Measurements from ENCODE around the gene PAFAH2.
"Not testable (repeated sequence)": the region's sequence is repeated elsewhere in the genome, so short reads cannot be mapped to it uniquely, and the experiment has no call there.

Gene PAFAH2

GRCh38 chr1:25948641-25949040, 49.2 kb downstream of the PAFAH2 start:
- Histone ChIP-seq H4K20me1 (ENCODE audit: insufficient read depth, low read length) (no peaks in the 10 kb centered on the region), H3K9me2 (replicated peaks; ENCODE audit: insufficient read depth, low read length) (no peaks in the 10 kb centered on the region), H3K9ac (ENCODE audit: low read length) (no peak overlapping the region), H3K4me2 (ENCODE audit: low read depth, low read length) (no peak overlapping the region), H3K4me1 (ENCODE audit: low read length) (no peaks in the 10 kb centered on the region), H3K27ac (ENCODE audit: low read length) (no peak overlapping the region), H2AFZ (ENCODE audit: low read length) (no peak overlapping the region), H3F3A (ENCODE audit: insufficient read depth, low read length) (no peaks in the 10 kb centered on the region), H3K36me3 (replicated peaks; ENCODE audit: insufficient read depth, low read length) (no peaks in the 10 kb centered on the region), H3K27me3 (replicated peaks; ENCODE audit: insufficient read depth, low read length) (no peaks in the 10 kb centered on the region), H3K9me3 (replicated peaks; ENCODE audit: insufficient read depth, low read length) (no peaks in the 10 kb centered on the region), H3K79me2 (ENCODE audit: low read length) (no peaks in the 10 kb centered on the region), H3K4me3 (ENCODE audit: low read length) (no peak overlapping the region)
- TF ChIP-seq EZH2phosphoT487 (IDR thresholded peaks at IDR 0.05; ENCODE audit: low read length) (no peak), EZH2 (optimal IDR thresholded peaks at IDR 0.05; ENCODE audit: low read depth, low read length) (no peak)
- DNase-seq, result no peak

GRCh38 chr1:25947027-25947426, 50.8 kb downstream of the PAFAH2 start:
- Histone ChIP-seq H3F3A (ENCODE audit: insufficient read depth, low read length) (no peaks in the 10 kb centered on the region), H3K9ac (ENCODE audit: low read length) (no peak overlapping the region), H3K4me1 (ENCODE audit: low read length) (no peaks in the 10 kb centered on the region), H3K36me3 (replicated peaks; ENCODE audit: insufficient read depth, low read length) (no peaks in the 10 kb centered on the region), H4K20me1 (ENCODE audit: insufficient read depth, low read length) (no peaks in the 10 kb centered on the region), H3K9me2 (replicated peaks; ENCODE audit: insufficient read depth, low read length) (no peaks in the 10 kb centered on the region), H3K4me2 (ENCODE audit: low read depth, low read length) (no peak overlapping the region), H3K4me3 (ENCODE audit: low read length) (no peak overlapping the region), H2AFZ (ENCODE audit: low read length) (no peak overlapping the region), H3K27me3 (replicated peaks; ENCODE audit: insufficient read depth, low read length) (no peaks in the 10 kb centered on the region), H3K27ac (ENCODE audit: low read length) (no peak overlapping the region), H3K9me3 (replicated peaks; ENCODE audit: insufficient read depth, low read length) (no peaks in the 10 kb centered on the region), H3K79me2 (ENCODE audit: low read length) (no peaks in the 10 kb centered on the region)
- TF ChIP-seq CTCF (IDR thresholded peaks at IDR 0.05; ENCODE audit: low read length), result no peak
- no peak for TF ChIP-seq EZH2phosphoT487 (IDR thresholded peaks at IDR 0.05; ENCODE audit: low read length)
- no peak for TF ChIP-seq EZH2 (optimal IDR thresholded peaks at IDR 0.05; ENCODE audit: low read depth, low read length)
- DNase-seq, result no peak

GRCh38 chr1:25945761-25946160, 52.1 kb downstream of the PAFAH2 start:
- H2AFZ ChIP-seq (ENCODE audit: low read length), result no peak overlapping the region
- no peak overlapping the region for H3K27ac ChIP-seq (ENCODE audit: low read length)
- no peaks in the 10 kb centered on the region for H3K27me3 ChIP-seq (replicated peaks; ENCODE audit: insufficient read depth, low read length)
- no peaks in the 10 kb centered on the region for H4K20me1 ChIP-seq (ENCODE audit: insufficient read depth, low read length)
- no peak overlapping the region for H3K9ac ChIP-seq (ENCODE audit: low read length)
- H3K9me3 ChIP-seq (replicated peaks; ENCODE audit: insufficient read depth, low read length), result no peaks in the 10 kb centered on the region
- no peaks in the 10 kb centered on the region for H3K4me1 ChIP-seq (ENCODE audit: low read length)
- DNase-seq, result no peak
- H3F3A ChIP-seq (ENCODE audit: insufficient read depth, low read length), result no peaks in the 10 kb centered on the region
- no peaks in the 10 kb centered on the region for H3K36me3 ChIP-seq (replicated peaks; ENCODE audit: insufficient read depth, low read length)
- H3K4me3 ChIP-seq (ENCODE audit: low read length), result no peak overlapping the region
- no peak overlapping the region for H3K4me2 ChIP-seq (ENCODE audit: low read depth, low read length)
- H3K9me2 ChIP-seq (replicated peaks; ENCODE audit: insufficient read depth, low read length), result no peaks in the 10 kb centered on the region
- H3K79me2 ChIP-seq (ENCODE audit: low read length), result no peaks in the 10 kb centered on the region
- TF ChIP-seq CTCF (IDR thresholded peaks at IDR 0.05; ENCODE audit: low read length) (no peak), EZH2 (optimal IDR thresholded peaks at IDR 0.05; ENCODE audit: low read depth, low read length) (no peak), EZH2phosphoT487 (IDR thresholded peaks at IDR 0.05; ENCODE audit: low read length) (no peak)

GRCh38 chr1:25944986-25945385, 52.9 kb downstream of the PAFAH2 start:
- H3K4me1 ChIP-seq (ENCODE audit: low read length), result no peaks in the 10 kb centered on the region
- no peaks in the 10 kb centered on the region for H4K20me1 ChIP-seq (ENCODE audit: insufficient read depth, low read length)
- H3K4me3 ChIP-seq (ENCODE audit: low read length), result no peak overlapping the region
- H3F3A ChIP-seq (ENCODE audit: insufficient read depth, low read length), result no peaks in the 10 kb centered on the region
- H3K27ac ChIP-seq (ENCODE audit: low read length), result no peak overlapping the region
- no peaks in the 10 kb centered on the region for H3K9me2 ChIP-seq (replicated peaks; ENCODE audit: insufficient read depth, low read length)
- no peak for TF ChIP-seq CTCF (IDR thresholded peaks at IDR 0.05; ENCODE audit: low read length)
- TF ChIP-seq EZH2 (optimal IDR thresholded peaks at IDR 0.05; ENCODE audit: low read depth, low read length), result no peak
- TF ChIP-seq EZH2phosphoT487 (IDR thresholded peaks at IDR 0.05; ENCODE audit: low read length), result no peak
- no peaks in the 10 kb centered on the region for H3K36me3 ChIP-seq (replicated peaks; ENCODE audit: insufficient read depth, low read length)
- no peak overlapping the region for H2AFZ ChIP-seq (ENCODE audit: low read length)
- H3K4me2 ChIP-seq (ENCODE audit: low read depth, low read length), result no peak overlapping the region
- H3K27me3 ChIP-seq (replicated peaks; ENCODE audit: insufficient read depth, low read length), result no peaks in the 10 kb centered on the region
- H3K9ac ChIP-seq (ENCODE audit: low read length), result no peak overlapping the region
- no peaks in the 10 kb centered on the region for H3K9me3 ChIP-seq (replicated peaks; ENCODE audit: insufficient read depth, low read length)
- DNase-seq, result no peak
- H3K79me2 ChIP-seq (ENCODE audit: low read length), result no peaks in the 10 kb centered on the region

GRCh38 chr1:25943511-25943910, 54.4 kb downstream of the PAFAH2 start:
- peak; percentile 39 for DNase-seq
- H3F3A ChIP-seq (ENCODE audit: insufficient read depth, low read length); H3K4me3 ChIP-seq (ENCODE audit: low read length); H3K4me1 ChIP-seq (ENCODE audit: low read length); H3K9me2 ChIP-seq (replicated peaks; ENCODE audit: insufficient read depth, low read length); H3K4me2 ChIP-seq (ENCODE audit: low read depth, low read length); H2AFZ ChIP-seq (ENCODE audit: low read length); H3K9me3 ChIP-seq (replicated peaks; ENCODE audit: insufficient read depth, low read length); H3K27ac ChIP-seq (ENCODE audit: low read length); H3K36me3 ChIP-seq (replicated peaks; ENCODE audit: insufficient read depth, low read length); H3K9ac ChIP-seq (ENCODE audit: low read length); H3K79me2 ChIP-seq (ENCODE audit: low read length); H4K20me1 ChIP-seq (ENCODE audit: insufficient read depth, low read length); H3K27me3 ChIP-seq (replicated peaks; ENCODE audit: insufficient read depth, low read length): not testable (repeated sequence)
